Stimulated activated naive B cell treated with anti-CD40 and anti-IgM and Interleukin-4, amounts not matched to agents 10 μg/mL and 1 μg/mL and 100 μg/mL, for 72 hours (primary cell): ENCODE measurements around the gene SYT9.

ENCODE experiments used
- ATAC-seq, 2 donors: fragments of 150-1000 bp; cut with Tn5 transposase; replicated peaks; 2 replicates each; pipeline ENCODE4 v1.10.0; 2021; ENCODE audit warnings: moderate library complexity in 1 of 2
- DNase-seq: peaks from one replicate; pipeline ENCODE4 v3.0.0; 2021
- H3K27ac Mint-ChIP-seq: one replicate; pipeline ENCODE4 v1.8.0; 2022; ENCODE audit warnings: mild to moderate bottlenecking, mixed read lengths
- H3K27me3 Mint-ChIP-seq, 2 donors: one replicate each; pipeline ENCODE4 v1.8.0; 2022; ENCODE audit warnings: mixed read lengths in 2 of 2
- H3K36me3 Mint-ChIP-seq, 2 donors: one replicate each; pipeline ENCODE4 v1.8.0; 2022; ENCODE audit warnings: mixed read lengths in 2 of 2, mild to moderate bottlenecking in 1 of 2
- H3K4me1 Mint-ChIP-seq, 2 donors: one replicate each; pipeline ENCODE4 v1.8.0; 2022; ENCODE audit warnings: mixed read lengths in 2 of 2, mild to moderate bottlenecking in 1 of 2
- H3K4me3 Mint-ChIP-seq, 2 donors: one replicate each; pipeline ENCODE4 v1.8.0; 2022; ENCODE audit warnings: mild to moderate bottlenecking in 2 of 2, mixed read lengths in 2 of 2, moderate library complexity in 1 of 2
- H3K9me3 Mint-ChIP-seq, 2 donors: one replicate each; pipeline ENCODE4 v1.8.0; 2022; ENCODE audit warnings: mixed read lengths in 2 of 2, mild to moderate bottlenecking in 1 of 2

Gene SYT9

GRCh38 chr11:7256943-7257342 is 5.2 kb downstream of the SYT9 start:
- ATAC-seq: no peak
- Mint-ChIP-seq H3K27me3 (peaks cover 29 to 39% of the 10 kb centered on the region in 2 donors), H3K4me1 (peaks cover 2 to 6% of the 10 kb centered on the region in 2 donors), H3K36me3 (no peaks in the 10 kb centered on the region), H3K27ac (no peak overlapping the region), H3K9me3 (no peaks in the 10 kb centered on the region), H3K4me3 (no peak overlapping the region)
- no peak for DNase-seq

GRCh38 chr11:7257724-7258123 is 6.0 kb downstream of the SYT9 start:
- H3K4me3 Mint-ChIP-seq: no peak overlapping the region
- H3K27me3 Mint-ChIP-seq: peaks cover 25 to 33% of the 10 kb centered on the region in 2 donors
- DNase-seq (no peak), ATAC-seq (no peak)
- H3K27ac Mint-ChIP-seq: no peak overlapping the region
- no peaks in the 10 kb centered on the region for H3K36me3 Mint-ChIP-seq
- H3K9me3 Mint-ChIP-seq: no peaks in the 10 kb centered on the region
- peaks cover 0 to 2% of the 10 kb centered on the region in 2 donors for H3K4me1 Mint-ChIP-seq

- ATAC-seq: no peak
- no peak for DNase-seq
- H3K4me3 Mint-ChIP-seq: no peak overlapping the region
- H3K9me3 Mint-ChIP-seq: no peaks in the 10 kb centered on the region
- no peaks in the 10 kb centered on the region for H3K4me1 Mint-ChIP-seq
- no peak overlapping the region for H3K27ac Mint-ChIP-seq
- H3K36me3 Mint-ChIP-seq: no peaks in the 10 kb centered on the region
- peaks cover 4 to 7% of the 10 kb centered on the region in 2 donors for H3K27me3 Mint-ChIP-seq
Measured at GRCh38 chr11:7261578-7261977, 9.9 kb downstream of the SYT9 start.

GRCh38 chr11:7262672-7263071 is 11.0 kb downstream of the SYT9 start:
- peaks cover 0 to 7% of the 10 kb centered on the region in 2 donors for H3K27me3 Mint-ChIP-seq
- H3K27ac Mint-ChIP-seq: no peak overlapping the region
- no peak for DNase-seq
- ATAC-seq: no peak
- H3K9me3 Mint-ChIP-seq: no peaks in the 10 kb centered on the region
- no peaks in the 10 kb centered on the region for H3K4me1 Mint-ChIP-seq
- no peaks in the 10 kb centered on the region for H3K36me3 Mint-ChIP-seq
- no peak overlapping the region for H3K4me3 Mint-ChIP-seq

- DNase-seq (no peak), ATAC-seq (no peak)
- Mint-ChIP-seq H3K4me1 (no peaks in the 10 kb centered on the region), H3K36me3 (no peaks in the 10 kb centered on the region), H3K27ac (no peak overlapping the region), H3K9me3 (no peaks in the 10 kb centered on the region), H3K27me3 (peaks cover 0 to 4% of the 10 kb centered on the region in 2 donors), H3K4me3 (no peak overlapping the region)
Measured at GRCh38 chr11:7263842-7264241, 12.1 kb downstream of the SYT9 start.

GRCh38 chr11:7268758-7269157 is 17.1 kb downstream of the SYT9 start:
- no peak for DNase-seq
- Mint-ChIP-seq H3K9me3 (no peaks in the 10 kb centered on the region), H3K4me3 (no peak overlapping the region), H3K4me1 (no peaks in the 10 kb centered on the region), H3K27ac (no peak overlapping the region), H3K27me3 (peaks cover 0 to 10% of the 10 kb centered on the region in 2 donors), H3K36me3 (no peaks in the 10 kb centered on the region)
- ATAC-seq: no peak

GRCh38 chr11:7270233-7270865 is 18.6 kb downstream of the SYT9 start:
- Mint-ChIP-seq H3K9me3 (no peaks in the 10 kb centered on the region), H3K4me3 (no peak overlapping the region), H3K27me3 (peaks cover 10 to 18% of the 10 kb centered on the region in 2 donors), H3K4me1 (no peaks in the 10 kb centered on the region), H3K36me3 (no peaks in the 10 kb centered on the region), H3K27ac (no peak overlapping the region)
- ATAC-seq: no peak
- no peak for DNase-seq

GRCh38 chr11:7272373-7272772 is 20.7 kb downstream of the SYT9 start:
- H3K4me1 Mint-ChIP-seq: no peaks in the 10 kb centered on the region
- no peak overlapping the region for H3K4me3 Mint-ChIP-seq
- H3K27me3 Mint-ChIP-seq: peaks cover 24 to 28% of the 10 kb centered on the region in 2 donors
- ATAC-seq (no peak), DNase-seq (no peak)
- no peaks in the 10 kb centered on the region for H3K36me3 Mint-ChIP-seq
- no peaks in the 10 kb centered on the region for H3K9me3 Mint-ChIP-seq
- H3K27ac Mint-ChIP-seq: peak overlapping the region; percentile 11

- peaks cover 33 to 36% of the 10 kb centered on the region in 2 donors for H3K27me3 Mint-ChIP-seq
- no peaks in the 10 kb centered on the region for H3K4me1 Mint-ChIP-seq
- no peaks in the 10 kb centered on the region for H3K36me3 Mint-ChIP-seq
- no peak overlapping the region for H3K27ac Mint-ChIP-seq
- DNase-seq (no peak), ATAC-seq (no peak)
- no peak overlapping the region for H3K4me3 Mint-ChIP-seq
- H3K9me3 Mint-ChIP-seq: no peaks in the 10 kb centered on the region
Measured at GRCh38 chr11:7275133-7275532, 23.4 kb downstream of the SYT9 start.

GRCh38 chr11:7278314-7278917 is 26.7 kb downstream of the SYT9 start:
- ATAC-seq: peak; percentile 47 to 49
- H3K4me3 Mint-ChIP-seq: no peak overlapping the region

GRCh38 chr11:7279676-7280075 is 28.0 kb downstream of the SYT9 start:
- H3K4me3 Mint-ChIP-seq: no peak overlapping the region
- no peak overlapping the region for H3K27ac Mint-ChIP-seq
- H3K36me3 Mint-ChIP-seq: no peaks in the 10 kb centered on the region
- peaks cover 30 to 42% of the 10 kb centered on the region in 2 donors for H3K27me3 Mint-ChIP-seq
- DNase-seq (no peak), ATAC-seq (no peak)
- no peaks in the 10 kb centered on the region for H3K4me1 Mint-ChIP-seq
- peaks cover 2% of the 10 kb centered on the region in 2 donors for H3K9me3 Mint-ChIP-seq

More at GRCh38 chr11:7278314-7278917, 26.7 kb downstream of the SYT9 start:
- peaks cover 32 to 45% of the 10 kb centered on the region in 2 donors for H3K27me3 Mint-ChIP-seq
- no peaks in the 10 kb centered on the region for H3K4me1 Mint-ChIP-seq
- no peaks in the 10 kb centered on the region for H3K36me3 Mint-ChIP-seq
- no peak for DNase-seq
- H3K27ac Mint-ChIP-seq: no peak overlapping the region
- H3K9me3 Mint-ChIP-seq: no peaks in the 10 kb centered on the region

- H3K9me3 Mint-ChIP-seq: peaks cover 5 to 9% of the 10 kb centered on the region in 2 donors
- no peak for ATAC-seq
Measured at GRCh38 chr11:7281079-7281478, 29.4 kb downstream of the SYT9 start.

GRCh38 chr11:7281809-7282208 is 30.1 kb downstream of the SYT9 start:
- no peak overlapping the region for H3K4me3 Mint-ChIP-seq
- no peak for ATAC-seq

More at GRCh38 chr11:7281079-7281478, 29.4 kb downstream of the SYT9 start:
- Mint-ChIP-seq H3K27ac (no peak overlapping the region), H3K4me1 (no peaks in the 10 kb centered on the region), H3K36me3 (no peaks in the 10 kb centered on the region), H3K4me3 (no peak overlapping the region), H3K27me3 (peaks cover 16 to 28% of the 10 kb centered on the region in 2 donors)
- DNase-seq: no peak

GRCh38 chr11:7286178-7286577 is 34.5 kb downstream of the SYT9 start:
- H3K27me3 Mint-ChIP-seq: peaks cover 9% of the 10 kb centered on the region in 2 donors
- H3K36me3 Mint-ChIP-seq: peaks cover 0 to 4% of the 10 kb centered on the region in 2 donors

More at GRCh38 chr11:7281809-7282208, 30.1 kb downstream of the SYT9 start:
- DNase-seq: no peak
- Mint-ChIP-seq H3K4me1 (no peaks in the 10 kb centered on the region), H3K36me3 (peaks cover 0 to 3% of the 10 kb centered on the region in 2 donors), H3K27ac (no peak overlapping the region), H3K9me3 (peaks cover 10 to 14% of the 10 kb centered on the region in 2 donors), H3K27me3 (peaks cover 13 to 21% of the 10 kb centered on the region in 2 donors)

More at GRCh38 chr11:7286178-7286577, 34.5 kb downstream of the SYT9 start:
- Mint-ChIP-seq H3K4me1 (no peaks in the 10 kb centered on the region), H3K9me3 (peaks cover 14 to 16% of the 10 kb centered on the region in 2 donors), H3K27ac (no peak overlapping the region), H3K4me3 (no peak overlapping the region)
- DNase-seq (no peak), ATAC-seq (no peak)
